ENCODE results near the gene FCER1G. TPM values are rescaled to one million over a fixed set of nuclear protein-coding genes. Genes with fewer than 3 reads are reported as not detected.

The FCER1G gene
- total and polyA plus RNA-seq, 2 donors (not counting 3 experiments of a cell fraction or from before 2014, with no cell fraction given), result 1.1 to 1.6 TPM

DNA sequence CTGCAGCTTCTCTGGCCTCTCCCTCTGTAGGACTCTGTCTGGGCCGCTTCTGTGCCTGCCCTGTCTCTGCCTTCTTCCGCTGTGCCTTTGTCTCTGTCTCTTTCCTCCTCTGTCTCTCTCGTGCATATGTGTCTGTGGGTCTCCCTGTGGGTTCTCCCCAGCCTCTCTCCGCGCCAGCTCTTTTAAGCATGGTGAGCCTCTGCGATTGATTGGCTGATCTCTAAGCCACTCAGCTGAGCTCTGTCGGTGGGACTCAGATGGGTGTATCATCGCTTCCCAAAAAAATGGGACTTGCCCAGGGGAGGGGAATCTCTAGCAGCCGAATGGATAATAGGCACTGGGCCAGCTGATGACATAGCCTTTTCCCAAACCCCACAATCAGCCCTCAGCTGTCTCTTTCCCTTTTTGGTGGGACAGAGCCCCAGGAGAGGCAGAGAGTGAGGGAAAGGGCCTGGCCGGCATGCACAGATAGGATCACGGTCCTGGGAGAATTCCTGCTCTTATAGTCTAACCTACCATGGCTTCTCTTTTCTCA, 16.1 kb upstream of the FCER1G start, which contains the start of gene ADAMTS4:
TSS of gene ADAMTS4 (minus strand) at position 158 of the 535 bp plus-strand sequence. CDS start 427 bp downstream, outside the sequence.
- no TSS peak for BruUV-seq (replicated peaks)
- peak within 1 kb of the TSS; percentile 47 for H3K4me2 ChIP-seq (ENCODE audit: insufficient read depth, low read length)
- intact Hi-C loops (cut with micrococcal nuclease) (no loop called here), dilution Hi-C loops (cut with MboI; ENCODE audit: extremely low pct_ligation_motif_present, low sequenced_read_pairs) (no loop called here)
- H3K36me3 ChIP-seq (ENCODE audit: control insufficient read depth in 2 of 2, extremely low read depth in 1 of 2, insufficient read depth in 2 of 2, low read length in 2 of 2), result no peaks in the 10 kb centered on the region
- FAIRE-seq, result peak; percentile 50
- ChIA-PET CTCF (interaction anchor here (1.0 to 3.2 kb wide), 7 partner anchors 8 to 183 kb away, joined by 3 to 35 read pairs (median 14); partner anchors contain the start of genes PPOX and TOMM40L), POLR2A (interaction anchor here (0.5 kb wide), 1 partner anchor 44 kb away, joined by 3 read pairs; no protein-coding TSS in a partner anchor)
- H2AFZ ChIP-seq (ENCODE audit: low read depth, low read length), result peak within 1 kb of the TSS; percentile 37
- TF ChIP-seq POLR2A (IDR thresholded peaks at IDR 0.05; ENCODE audit: low read depth, low read length) (peak; percentile 89), CTCF (IDR thresholded peaks at IDR 0.05; ENCODE audit: extremely low read depth in 1 of 2, insufficient read depth in 1 of 2, low read depth in 1 of 2, low read length in 2 of 2) (no peak)
- H3K79me2 ChIP-seq (ENCODE audit: control insufficient read depth, insufficient read depth, low read length), result peaks cover 50% of the 10 kb centered on the region
- H4K20me1 ChIP-seq (replicated peaks; ENCODE audit: control insufficient read depth, extremely low read depth, insufficient read depth, low read length), result no peaks in the 10 kb centered on the region
- DNase-seq (ENCODE audit: low read depth, low spot score), result peak; percentile 65
- H3K27ac ChIP-seq (ENCODE audit: insufficient read depth, low read depth, low read length), result peak within 1 kb of the TSS; percentile 98
- H3K9me3 ChIP-seq (replicated peaks; ENCODE audit: control insufficient read depth, insufficient read depth, low read length), result no peaks in the 10 kb centered on the region
- H3K4me3 ChIP-seq (replicated peaks in 1 of 3; ENCODE audit: insufficient read depth in 1 of 3, low read depth in 1 of 3, low read length in 3 of 3), result peak within 1 kb of the TSS; percentile 26 to 51 (median 44)
- peaks cover 61% of the 10 kb centered on the region for H3K4me1 ChIP-seq (ENCODE audit: control insufficient read depth, extremely low read depth, insufficient read depth, low read length)
- H3K9ac ChIP-seq (replicated peaks; ENCODE audit: extremely low read depth, insufficient read depth, low read length), result peak within 1 kb of the TSS; percentile 75
- no peaks in the 10 kb centered on the region for H3K9me1 ChIP-seq (replicated peaks; ENCODE audit: control insufficient read depth, extremely low read depth, insufficient read depth, low read length)
- H3K27me3 ChIP-seq (ENCODE audit: control insufficient read depth in 2 of 2, insufficient read depth in 2 of 2, low read length in 2 of 2), result no peaks in the 10 kb centered on the region

DNA sequence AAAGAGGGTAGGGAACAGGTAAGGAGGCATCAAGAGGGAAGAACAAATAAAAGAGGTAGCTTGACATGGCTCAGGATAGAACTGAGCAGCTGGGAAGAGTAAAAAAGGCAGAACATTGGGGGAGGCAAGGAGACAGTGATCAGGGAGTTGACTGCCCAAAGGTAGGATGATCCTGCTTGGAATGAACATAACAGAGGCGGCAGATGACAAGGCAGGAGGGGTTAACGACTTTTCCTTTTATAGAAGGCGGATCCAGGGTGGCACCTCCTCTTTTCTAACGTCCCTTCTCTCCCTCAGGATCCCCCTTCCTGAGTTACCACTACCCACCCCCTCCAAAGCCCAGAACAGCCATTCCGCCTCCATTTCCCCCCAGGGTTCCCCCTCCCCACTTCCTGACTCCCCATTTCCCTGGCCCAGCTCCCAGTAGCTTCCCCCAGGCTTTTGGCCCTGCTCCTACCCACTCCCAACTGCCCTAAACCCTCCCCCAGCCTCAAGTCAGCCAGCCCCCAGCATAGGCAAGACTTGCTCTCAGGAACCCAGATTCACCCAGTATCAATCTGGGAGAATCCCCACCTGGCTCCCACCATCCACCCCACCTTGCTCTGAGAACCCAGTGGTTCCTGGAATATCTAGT, 15.5 kb upstream of the FCER1G start:
- H3K9me1 ChIP-seq (replicated peaks; ENCODE audit: control insufficient read depth, extremely low read depth, insufficient read depth, low read length), result no peaks in the 10 kb centered on the region
- H3K27me3 ChIP-seq (ENCODE audit: control insufficient read depth in 2 of 2, insufficient read depth in 2 of 2, low read length in 2 of 2), result no peaks in the 10 kb centered on the region
- peak overlapping the region; percentile 37 for H2AFZ ChIP-seq (ENCODE audit: low read depth, low read length)
- H3K4me1 ChIP-seq (ENCODE audit: control insufficient read depth, extremely low read depth, insufficient read depth, low read length), result peaks cover 61% of the 10 kb centered on the region
- peak; percentile 42 for DNase-seq (ENCODE audit: low read depth, low spot score)
- CTCF ChIA-PET, result interaction anchor here (1.7 to 3.2 kb wide), 4 partner anchors 10 to 183 kb away, joined by 14 to 35 read pairs (median 16); partner anchors contain the start of genes PPOX and TOMM40L
- intact Hi-C loops (cut with micrococcal nuclease) (loop anchor here (1.0 kb wide), 1 partner anchor 14 kb away; no protein-coding TSS in a partner anchor), dilution Hi-C loops (cut with MboI; ENCODE audit: extremely low pct_ligation_motif_present, low sequenced_read_pairs) (no loop called here)
- no peak for TF ChIP-seq JUN (IDR thresholded peaks at IDR 0.05; ENCODE audit: borderline replicate concordance, insufficient read depth, insufficient read length, low read depth)
- TF ChIP-seq CTCF (IDR thresholded peaks at IDR 0.05; ENCODE audit: extremely low read depth in 1 of 2, insufficient read depth in 1 of 2, low read depth in 1 of 2, low read length in 2 of 2), result no peak
- TF ChIP-seq POLR2A (IDR thresholded peaks at IDR 0.05; ENCODE audit: low read depth, low read length), result no peak
- no peak for TF ChIP-seq POLR2AphosphoS5 (IDR thresholded peaks at IDR 0.05; ENCODE audit: insufficient read depth, low read depth, low read length)
- no peak for TF ChIP-seq MAX (IDR thresholded peaks at IDR 0.05; ENCODE audit: insufficient read depth, insufficient read length)
- no peak for TF ChIP-seq MYC (IDR thresholded peaks at IDR 0.05; ENCODE audit: low read depth, low read length)
- no peak for TF ChIP-seq GATA2 (IDR thresholded peaks at IDR 0.05; ENCODE audit: insufficient read depth, insufficient read length, low read depth, low read length)
- no peak for TF ChIP-seq EZH2 (IDR thresholded peaks at IDR 0.05; ENCODE audit: borderline replicate concordance, low read depth, low read length, severe bottlenecking)
- TF ChIP-seq FOS (IDR thresholded peaks at IDR 0.05; ENCODE audit: borderline replicate concordance, insufficient read depth, low read length), result no peak
- FAIRE-seq, result no peak
- peak overlapping the region; percentile 98 for H3K27ac ChIP-seq (ENCODE audit: insufficient read depth, low read depth, low read length)
- POLR2A ChIA-PET, result no interaction called here
- H3K79me2 ChIP-seq (ENCODE audit: control insufficient read depth, insufficient read depth, low read length), result peaks cover 56% of the 10 kb centered on the region
- peak overlapping the region; percentile 47 for H3K4me2 ChIP-seq (ENCODE audit: insufficient read depth, low read length)
- no peak overlapping the region for H3K4me3 ChIP-seq (replicated peaks in 1 of 3; ENCODE audit: insufficient read depth in 1 of 3, low read depth in 1 of 3, low read length in 3 of 3)
- peak overlapping the region; percentile 75 for H3K9ac ChIP-seq (replicated peaks; ENCODE audit: extremely low read depth, insufficient read depth, low read length)
- H4K20me1 ChIP-seq (replicated peaks; ENCODE audit: control insufficient read depth, extremely low read depth, insufficient read depth, low read length), result no peaks in the 10 kb centered on the region
- H3K36me3 ChIP-seq (ENCODE audit: control insufficient read depth in 2 of 2, extremely low read depth in 1 of 2, insufficient read depth in 2 of 2, low read length in 2 of 2), result no peaks in the 10 kb centered on the region
- H3K9me3 ChIP-seq (replicated peaks; ENCODE audit: control insufficient read depth, insufficient read depth, low read length), result no peaks in the 10 kb centered on the region
- no TSS peak for BruUV-seq (replicated peaks)

Data from endothelial cell of umbilical vein (primary cell).